Smooth muscle cell of the umbilical artery (primary cell): ENCODE data around the gene RNF180. TPM values are rescaled to one million over a fixed set of nuclear protein-coding genes. Genes with fewer than 3 reads are reported as not detected.

ENCODE experiments used
- total RNA-seq: library from RNA; depleted of rRNA; stranded (reverse); fragments of >200 nt; gene quantifications from 2 replicates; pipeline ENCODE4 v1.2.3, GENCODE V29; 2014

The RNF180 gene
- 7.4 and 15.2 TPM in 2 replicates for total RNA-seq

GRCh38 chr5:64165500-64166200 lies at the start of gene RNF180:
TSS of gene RNF180 (plus strand) at chr5:64165843. CDS start at chr5:64200808, 34,965 bp downstream.

Other genes starting within 250 kb of the RNF180 start
- gene HTR1A, start 203.4 kb upstream of the RNF180 start, total RNA-seq = not detected in 2 replicates